H1 (cell line): ENCODE results near the gene CDH2. TPM values are rescaled to one million over a fixed set of nuclear protein-coding genes. Genes with fewer than 3 reads are reported as not detected.

Experiments
- CTCF ChIA-PET: fragments of 300-600 bp; sonication (Branson Sonifier 250); formaldehyde crosslinking; loops from one replicate; lab custom pipeline; 2021; ENCODE audit not compliant: partially characterized antibody; lab: Charles Lee
- POLR2A ChIA-PET: fragments of 300-600 bp; sonication (Branson Sonifier 250); formaldehyde crosslinking; loops from one replicate; lab custom pipeline; 2021; ENCODE audit warnings: inconsistent platforms; ENCODE audit not compliant: partially characterized antibody; lab: Charles Lee
- DNase-seq, 2 experiments: peaks; one replicate each; pipeline versions ENCODE4 v3.0.0 to v3.0.0-alpha.2; 2010 to 2022; ENCODE audit warnings: low spot score in 2 of 2, low read depth in 1 of 2, mixed read lengths in 1 of 2
- FAIRE-seq: peaks from 2 replicates; lab custom pipeline; 2011; peaks lifted over from hg19 to GRCh38; lab: Jason Lieb, UNC
- H2AFZ ChIP-seq: 2 replicates; pipeline ENCODE4 v1.8.1; 2012; ENCODE audit warnings: low read length, inconsistent platforms
- H2AK5ac ChIP-seq: 2 replicates; pipeline ENCODE4 v1.6.1; 2013; ENCODE audit warnings: low read depth, low read length
- H2BK120ac ChIP-seq: replicated peaks from 2 replicates; pipeline ENCODE3; 2013; ENCODE audit warnings: low read depth, low read length, inconsistent platforms
- H2BK12ac ChIP-seq: 2 replicates; pipeline ENCODE4 v1.6.1; 2013; ENCODE audit warnings: low read depth, low read length
- H2BK15ac ChIP-seq: 2 replicates; pipeline ENCODE4 v1.6.1; 2013; ENCODE audit warnings: low read length
- H2BK20ac ChIP-seq: 2 replicates; pipeline ENCODE4 v1.6.1; 2013; ENCODE audit warnings: low read length
- H2BK5ac ChIP-seq: 2 replicates; pipeline ENCODE4 v1.6.1; 2013; ENCODE audit warnings: low read depth, low read length
- H3K14ac ChIP-seq: 2 replicates; pipeline ENCODE4 v1.6.1; 2013; ENCODE audit warnings: inconsistent platforms; ENCODE audit not compliant: insufficient read length
- H3K18ac ChIP-seq: 2 replicates; pipeline ENCODE4 v1.6.1; 2013; ENCODE audit warnings: low read length; ENCODE audit errors: extremely low read depth
- H3K23ac ChIP-seq: 2 replicates; pipeline ENCODE4 v1.6.1; 2013; ENCODE audit warnings: inconsistent platforms; ENCODE audit not compliant: insufficient read length
- H3K23me2 ChIP-seq: 2 replicates; pipeline ENCODE4 v1.6.1; 2013; ENCODE audit warnings: low read depth, low read length
- H3K27ac ChIP-seq: 2 replicates; pipeline ENCODE4 v1.6.1; 2011; ENCODE audit warnings: low read depth, low read length, inconsistent platforms
- H3K27me3 ChIP-seq, 4 experiments: replicated peaks in 1 of 4; 1 replicate in 1 of 4; 2 replicates in 3 of 4; pipeline versions ENCODE4 v1.6.1 to v1.8.1; 2011 to 2013; ENCODE audit warnings: low read length in 3 of 4, mild to moderate bottlenecking in 3 of 4, inconsistent platforms in 2 of 4, mixed read lengths in 2 of 4, moderate library complexity in 1 of 4; ENCODE audit not compliant: control insufficient read depth in 3 of 4, insufficient read depth in 3 of 4; ENCODE audit errors: extremely low read depth in 1 of 4
- H3K36me3 ChIP-seq, 4 experiments: 2 replicates each; pipeline versions ENCODE4 v1.6.1 to v1.8.1; 2011 to 2013; ENCODE audit warnings: mild to moderate bottlenecking in 4 of 4, low read length in 3 of 4, moderate library complexity in 2 of 4, control low read depth in 1 of 4, inconsistent platforms in 1 of 4; ENCODE audit not compliant: insufficient read depth in 4 of 4, control insufficient read depth in 2 of 4
- H3K4ac ChIP-seq: replicated peaks from 2 replicates; pipeline ENCODE3; 2013; ENCODE audit warnings: low read length, low read depth, mixed read lengths, inconsistent platforms; ENCODE audit not compliant: insufficient read length
- H3K4me1 ChIP-seq, 4 experiments: replicated peaks in 1 of 4; 1 replicate in 1 of 4; 2 replicates in 3 of 4; pipeline versions ENCODE4 v1.6.1 to v1.8.1; 2011 to 2013; ENCODE audit warnings: low read length in 3 of 4, inconsistent platforms in 2 of 4, mixed read lengths in 1 of 4; ENCODE audit not compliant: insufficient read depth in 4 of 4, control insufficient read depth in 3 of 4
- H3K4me2 ChIP-seq, 2 experiments: 2 replicates each; pipeline versions ENCODE4 v1.6.1 to v1.8.1; 2011 to 2013; ENCODE audit warnings: low read depth in 2 of 2, low read length in 2 of 2, control low read depth in 1 of 2, inconsistent platforms in 1 of 2, mild to moderate bottlenecking in 1 of 2; ENCODE audit not compliant: insufficient read depth in 1 of 2
- H3K4me3 ChIP-seq, 4 experiments: fragments of 200-600, 300-600 bp in 1 of 4; sonication (generic), shearing (Covaris generic), sonication (Bioruptor Twin) in 1 of 4; 2 replicates each; pipeline versions ENCODE4 v1.5.1 to v1.8.1; 2011 to 2016; ENCODE audit warnings: low read length in 4 of 4, low read depth in 3 of 4, control low read depth in 2 of 4, inconsistent platforms in 2 of 4, mild to moderate bottlenecking in 2 of 4, mixed read lengths in 1 of 4, moderate library complexity in 1 of 4; ENCODE audit not compliant: insufficient read depth in 2 of 4; ENCODE audit errors: extremely low read depth in 1 of 4
- H3K56ac ChIP-seq: replicated peaks from 2 replicates; pipeline ENCODE3; 2013; ENCODE audit warnings: low read depth, mild to moderate bottlenecking, mixed read lengths, low read length, inconsistent platforms; ENCODE audit not compliant: insufficient read length
- H3K79me1 ChIP-seq: 2 replicates; pipeline ENCODE4 v1.6.1; 2013; ENCODE audit warnings: low read depth, low read length, control low read depth
- H3K79me2 ChIP-seq, 2 experiments: 2 replicates each; pipeline versions ENCODE4 v1.6.1 to v1.8.1; 2012 to 2013; ENCODE audit warnings: low read length in 2 of 2, mild to moderate bottlenecking in 2 of 2, inconsistent platforms in 1 of 2; ENCODE audit not compliant: insufficient read depth in 2 of 2, control insufficient read depth in 1 of 2
- H3K9ac ChIP-seq, 4 experiments: replicated peaks in 1 of 4; 1 replicate in 1 of 4; 2 replicates in 3 of 4; pipeline versions ENCODE4 v1.6.1 to v1.8.1; 2011 to 2013; ENCODE audit warnings: low read depth in 3 of 4, low read length in 3 of 4, control low read depth in 2 of 4, mild to moderate bottlenecking in 2 of 4, moderate library complexity in 2 of 4, inconsistent platforms in 1 of 4; ENCODE audit errors: extremely low read depth in 1 of 4
- H3K9me3 ChIP-seq, 2 experiments: 2 replicates each; pipeline versions ENCODE4 v1.6.1 to v1.8.1; 2012 to 2013; ENCODE audit warnings: mild to moderate bottlenecking in 2 of 2, moderate library complexity in 2 of 2, control low read depth in 1 of 2, inconsistent platforms in 1 of 2, low read depth in 1 of 2, low read length in 1 of 2, mixed read lengths in 1 of 2; ENCODE audit not compliant: insufficient read depth in 2 of 2
- H4K20me1 ChIP-seq, 2 experiments: replicated peaks in 1 of 2; 2 replicates each; pipeline versions ENCODE3 to v1.8.1; 2011 to 2013; ENCODE audit warnings: inconsistent platforms in 2 of 2, low read length in 2 of 2, mild to moderate bottlenecking in 1 of 2; ENCODE audit not compliant: insufficient read depth in 2 of 2, control insufficient read depth in 1 of 2
- H4K5ac ChIP-seq: 2 replicates; pipeline ENCODE4 v1.6.1; 2013; ENCODE audit warnings: low read length, low read depth, mixed read lengths, inconsistent platforms; ENCODE audit not compliant: insufficient read length
- H4K8ac ChIP-seq: 2 replicates; pipeline ENCODE4 v1.8.0; 2013; ENCODE audit warnings: mild to moderate bottlenecking, moderate library complexity, low read length, inconsistent platforms; ENCODE audit not compliant: insufficient read depth; ENCODE audit errors: extremely low read depth
- H4K91ac ChIP-seq: replicated peaks from 2 replicates; pipeline ENCODE3; 2013; ENCODE audit warnings: low read length, mixed read lengths, inconsistent platforms; ENCODE audit not compliant: insufficient read length
- NANOG ChIP-seq: IDR thresholded peaks from 2 replicates; pipeline ENCODE4 v1.6.1; 2011; ENCODE audit warnings: low read length, low read depth, mild to moderate bottlenecking, inconsistent platforms; ENCODE audit not compliant: insufficient read depth, poor library complexity, severe bottlenecking
- SIX5 ChIP-seq: IDR thresholded peaks from 2 replicates; pipeline ENCODE4 v1.6.1; 2011; ENCODE audit warnings: mild to moderate bottlenecking, low read depth, low read length
- ZNF274 ChIP-seq: IDR thresholded peaks from 2 replicates; pipeline ENCODE4 v1.7.0; 2012; ENCODE audit warnings: low read length, borderline replicate concordance; ENCODE audit errors: extremely low read depth
- WGBS, 2 experiments: shearing (Covaris generic) in 1 of 2; methylation state at CpG; one replicate each; pipeline versions ENCODE4 v1.1.6 to v1.1.7; 2013 to 2015; ENCODE audit warnings: low lambda C conversion rate in 2 of 2, mixed read lengths in 2 of 2, inconsistent platforms in 1 of 2, low coverage in 1 of 2, missing lambda C conversion rate in 1 of 2; ENCODE audit not compliant: insufficient replicate concordance in 2 of 2, insufficient coverage in 1 of 2, insufficient read length in 1 of 2; ENCODE audit errors: extremely low coverage in 1 of 2, missing lambda C conversion rate in 1 of 2; 5-methylcytosine and 5-hydroxymethylcytosine counted together
- polyA plus RNA-seq, 7 experiments: library from polyadenylated mRNA; depleted of rRNA in 3 of 7; stranded (reverse) in 5 of 7; unstranded in 2 of 7; fragments of >200 nt in 5 of 7; fragments of 200-250 nt in 2 of 7; gene quantifications; 1 replicate in 5 of 7; 2 replicates in 1 of 7; 4 replicates in 1 of 7; pipeline versions ENCODE4 v1.2.1 to v1.2.3, GENCODE V29; 2011 to 2013; ENCODE audit warnings: missing spikeins in 2 of 7, mixed read lengths in 2 of 7
- total RNA-seq: library from RNA; stranded (reverse); fragmentation: NEBNext Ultra II Directional; extraction: Animal tissue kit (Norgen Biotek cat#: 25700); gene quantifications from 2 replicates; pipeline ENCODE4 v1.2.1, GENCODE V29; 2021

Gene CDH2
- total and polyA plus RNA-seq, 2 of the 8 experiments (the other 6 are each of a cell fraction or from before 2014, with no cell fraction given) = 15.0 to 56.5 TPM

DNA sequence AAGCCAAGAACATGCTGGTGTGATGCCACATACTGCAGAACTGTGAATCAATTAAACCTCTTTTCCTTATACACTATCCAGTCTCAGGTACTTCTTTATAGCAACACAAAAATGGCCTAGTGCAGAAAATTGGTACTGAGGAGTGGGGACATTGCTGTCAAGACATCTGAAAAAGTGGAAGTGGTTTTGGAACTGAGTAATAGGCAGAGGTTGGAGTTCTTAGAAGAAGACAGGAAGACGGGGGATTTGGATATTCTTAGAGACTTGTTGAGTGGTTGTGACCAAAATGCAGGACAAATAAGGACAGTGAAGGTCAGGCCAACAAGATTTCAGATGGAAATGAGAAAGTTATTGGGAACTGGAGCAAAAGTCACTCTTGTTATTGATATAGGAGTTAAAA lies 31.3 kb upstream of the CDH2 start:
- ChIA-PET POLR2A (no interaction called here), CTCF (no interaction called here)
- Histone ChIP-seq H4K5ac (no peak overlapping the region), H3K9ac (no peak overlapping the region), H3K18ac (no peak overlapping the region), H2BK20ac (no peak overlapping the region), H3K23ac (no peak overlapping the region), H4K8ac (no peak overlapping the region), H3K23me2 (no peaks in the 10 kb centered on the region), H2BK120ac (no peak overlapping the region), H3K4me1 (no peaks in the 10 kb centered on the region), H3K36me3 (no peaks in the 10 kb centered on the region), H2BK5ac (no peak overlapping the region), H3K14ac (no peak overlapping the region), H3K56ac (no peak overlapping the region), H3K27me3 (no peaks in the 10 kb centered on the region), H3K79me2 (no peaks in the 10 kb centered on the region), H3K9me3 (no peaks in the 10 kb centered on the region), H3K4ac (no peak overlapping the region), H4K91ac (no peak overlapping the region), H2AK5ac (no peak overlapping the region), H2AFZ (no peak overlapping the region), H3K79me1 (no peaks in the 10 kb centered on the region), H3K4me2 (no peak overlapping the region), H3K4me3 (no peak overlapping the region), H4K20me1 (no peaks in the 10 kb centered on the region), H3K27ac (no peak overlapping the region), H2BK12ac (no peak overlapping the region), H2BK15ac (no peak overlapping the region)
- DNase-seq = no peak
- TF ChIP-seq SIX5 = no peak
- TF ChIP-seq NANOG = no peak
- TF ChIP-seq ZNF274 = no peak
- no peak for FAIRE-seq
- WGBS, 2 experiments = 93% methylated on average over 1 of the region's 1 CpG; no CpG with 5 or more reads in 1 of the 2 experiments
